Endothelial cell of umbilical vein (primary cell): ENCODE data around the gene ARL8A.
"Not testable (repeated sequence)": the region's sequence is repeated elsewhere in the genome, so short reads cannot be mapped to it uniquely, and the experiment has no call there.

ENCODE experiments used
- CTCF ChIP-seq, 2 donors: IDR thresholded peaks; 1 replicate in 1 of 2; 2 replicates in 1 of 2; pipeline ENCODE4 v1.5.1; 2011; ENCODE audit warnings: low read length in 2 of 2, mild to moderate bottlenecking in 2 of 2, moderate library complexity in 2 of 2, control low read depth in 1 of 2, inconsistent platforms in 1 of 2, low read depth in 1 of 2; ENCODE audit not compliant: insufficient read depth in 1 of 2; ENCODE audit errors: extremely low read depth in 1 of 2
- POLR2AphosphoS5 ChIP-seq: IDR thresholded peaks from 2 replicates; pipeline ENCODE4 v1.6.1; 2012; ENCODE audit warnings: low read depth, mild to moderate bottlenecking, control low read depth, low read length, moderate library complexity; ENCODE audit not compliant: insufficient read depth

- TF ChIP-seq CTCF (IDR thresholded peaks at IDR 0.05; ENCODE audit: extremely low read depth in 1 of 2, insufficient read depth in 1 of 2, low read depth in 1 of 2, low read length in 2 of 2); POLR2AphosphoS5: not testable (repeated sequence)
These were observed 1.2 kb upstream of the ARL8A start for GRCh38 chr1:202145744-202146140.
